Germinal center (tissue), 1 donor: Measurements from ENCODE around the gene APEX1.
"Not testable (repeated sequence)": the region's sequence is repeated elsewhere in the genome, so short reads cannot be mapped to it uniquely, and the experiment has no call there.

Source experiments
- DNase-seq: peaks from one replicate; pipeline ENCODE4 v3.0.0; 2012; ENCODE audit warnings: mixed read lengths, low spot score

Gene APEX1

GRCh38 chr14:20472536-20473169 lies 17.6 kb downstream of the APEX1 start:
- DNase-seq = no peak

GRCh38 chr14:20476776-20477175 lies 21.8 kb downstream of the APEX1 start:
- no peak for DNase-seq

GRCh38 chr14:20477211-20477876 lies 22.3 kb downstream of the APEX1 start:
- peak; percentile 42 for DNase-seq

- no peak for DNase-seq
These were observed 23.9 kb downstream of the APEX1 start for GRCh38 chr14:20478894-20479293.

GRCh38 chr14:20482382-20482781 lies 27.4 kb downstream of the APEX1 start:
- no peak for DNase-seq

- no peak for DNase-seq
These were observed 30.9 kb downstream of the APEX1 start for GRCh38 chr14:20485900-20486299.

- no peak for DNase-seq
These were observed 31.8 kb downstream of the APEX1 start for GRCh38 chr14:20486684-20487395.

GRCh38 chr14:20487396-20487725 lies 32.3 kb downstream of the APEX1 start:
- DNase-seq = no peak

GRCh38 chr14:20489093-20489994 lies 34.3 kb downstream of the APEX1 start:
- DNase-seq = no peak

- DNase-seq = no peak
These were observed 35.5 kb downstream of the APEX1 start for GRCh38 chr14:20490563-20490962.

- DNase-seq = no peak
These were observed 37.5 kb downstream of the APEX1 start for GRCh38 chr14:20492486-20492885.

GRCh38 chr14:20493634-20494033 lies 38.6 kb downstream of the APEX1 start:
- no peak for DNase-seq

GRCh38 chr14:20494935-20495766 lies 40.1 kb downstream of the APEX1 start:
- DNase-seq = no peak

- DNase-seq = no peak
These were observed 43.6 kb downstream of the APEX1 start for GRCh38 chr14:20498622-20499021.

GRCh38 chr14:20499108-20499507 lies 44.1 kb downstream of the APEX1 start:
- no peak for DNase-seq

GRCh38 chr14:20499881-20500280 lies 44.9 kb downstream of the APEX1 start:
- DNase-seq = no peak

- no peak for DNase-seq
These were observed 46.3 kb downstream of the APEX1 start for GRCh38 chr14:20501346-20501745.

- DNase-seq = no peak
These were observed 48.9 kb downstream of the APEX1 start for GRCh38 chr14:20503898-20504297.

GRCh38 chr14:20506276-20506675 lies 51.2 kb downstream of the APEX1 start:
- not testable (repeated sequence) for DNase-seq

- not testable (repeated sequence) for DNase-seq
These were observed 51.7 kb downstream of the APEX1 start for GRCh38 chr14:20506752-20507151.
